Measurements from ENCODE around the gene CFAP210.

CFAP210 gene

GRCh38 chr2:169673106-169673505, 21.1 kb downstream of the CFAP210 start:
- DNase-seq (ENCODE audit: low spot score), result no peak

GRCh38 chr2:169672406-169672805, 21.8 kb downstream of the CFAP210 start:
- no peak for DNase-seq (ENCODE audit: low spot score)

- no peak for DNase-seq (ENCODE audit: low spot score)
Observed at GRCh38 chr2:169670937-169671336, 23.3 kb downstream of the CFAP210 start.

GRCh38 chr2:169670215-169670651, 24.0 kb downstream of the CFAP210 start:
- no peak for DNase-seq (ENCODE audit: low spot score)

GRCh38 chr2:169667583-169667982, 26.6 kb downstream of the CFAP210 start:
- no peak for DNase-seq (ENCODE audit: low spot score)

- no peak for DNase-seq (ENCODE audit: low spot score)
Observed at GRCh38 chr2:169664978-169665930, 29.0 kb downstream of the CFAP210 start.

GRCh38 chr2:169664600-169664977, 29.6 kb downstream of the CFAP210 start:
- DNase-seq (ENCODE audit: low spot score), result no peak

GRCh38 chr2:169663247-169663646, 31.0 kb downstream of the CFAP210 start:
- DNase-seq (ENCODE audit: low spot score), result no peak

GRCh38 chr2:169662744-169663143, 31.5 kb downstream of the CFAP210 start:
- DNase-seq (ENCODE audit: low spot score), result no peak

GRCh38 chr2:169661265-169661664, 32.9 kb downstream of the CFAP210 start:
- DNase-seq (ENCODE audit: low spot score), result no peak

GRCh38 chr2:169659320-169659719, 34.9 kb downstream of the CFAP210 start:
- no peak for DNase-seq (ENCODE audit: low spot score)

GRCh38 chr2:169658877-169659276, 35.3 kb downstream of the CFAP210 start:
- DNase-seq (ENCODE audit: low spot score), result no peak

- no peak for DNase-seq (ENCODE audit: low spot score)
Observed at GRCh38 chr2:169656164-169656563, 38.0 kb downstream of the CFAP210 start.

GRCh38 chr2:169653636-169654035, 40.6 kb downstream of the CFAP210 start:
- DNase-seq (ENCODE audit: low spot score), result no peak

- DNase-seq (ENCODE audit: low spot score), result no peak
Observed at GRCh38 chr2:169649278-169649677, 44.9 kb downstream of the CFAP210 start.

- no peak for DNase-seq (ENCODE audit: low spot score)
Observed at GRCh38 chr2:169647496-169647895, 46.7 kb downstream of the CFAP210 start.

GRCh38 chr2:169644173-169644572, 50.0 kb downstream of the CFAP210 start:
- DNase-seq (ENCODE audit: low spot score), result no peak

GRCh38 chr2:169641464-169641863, 52.7 kb downstream of the CFAP210 start:
- DNase-seq (ENCODE audit: low spot score), result no peak

- DNase-seq (ENCODE audit: low spot score), result no peak
Observed at GRCh38 chr2:169640104-169640503, 54.1 kb downstream of the CFAP210 start.

- DNase-seq (ENCODE audit: low spot score), result no peak
Observed at GRCh38 chr2:169637620-169638019, 56.6 kb downstream of the CFAP210 start.

GRCh38 chr2:169636440-169637097, 57.6 kb downstream of the CFAP210 start:
- no peak for DNase-seq (ENCODE audit: low spot score)

- no peak for DNase-seq (ENCODE audit: low spot score)
Observed at GRCh38 chr2:169625781-169626180, 68.4 kb downstream of the CFAP210 start.

- DNase-seq (ENCODE audit: low spot score), result no peak
Observed at GRCh38 chr2:169623235-169623634, 71.0 kb downstream of the CFAP210 start.

Data from iPS-NIHi11 (cell line).